ENCODE measurements around the gene KIAA1614.

DNA sequence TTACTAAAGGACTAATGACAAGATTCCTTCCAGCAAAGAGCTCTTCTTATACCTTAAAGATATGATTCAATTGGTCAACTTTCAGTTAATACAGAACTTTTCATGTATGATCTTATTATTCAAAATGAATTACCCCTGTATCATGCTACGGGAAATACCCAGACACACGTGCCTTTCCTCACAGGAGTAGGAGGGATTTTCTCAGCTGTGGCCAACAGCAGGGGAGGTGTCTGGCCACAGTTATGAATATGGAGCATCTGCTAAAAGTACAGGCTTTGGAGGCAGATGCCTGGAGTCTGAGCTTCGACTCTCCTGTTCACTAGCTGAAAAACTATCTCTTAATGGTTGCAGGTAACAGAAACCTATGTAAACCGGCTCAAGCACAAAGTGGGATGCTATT lies 53.6 kb downstream of the KIAA1614 start:
- TF ChIP-seq EZH2phosphoT487 (IDR thresholded peaks at IDR 0.05; ENCODE audit: low read length) (no peak), EZH2 (optimal IDR thresholded peaks at IDR 0.05; ENCODE audit: low read depth, low read length) (no peak)
- TF ChIP-seq, protein P1, sequence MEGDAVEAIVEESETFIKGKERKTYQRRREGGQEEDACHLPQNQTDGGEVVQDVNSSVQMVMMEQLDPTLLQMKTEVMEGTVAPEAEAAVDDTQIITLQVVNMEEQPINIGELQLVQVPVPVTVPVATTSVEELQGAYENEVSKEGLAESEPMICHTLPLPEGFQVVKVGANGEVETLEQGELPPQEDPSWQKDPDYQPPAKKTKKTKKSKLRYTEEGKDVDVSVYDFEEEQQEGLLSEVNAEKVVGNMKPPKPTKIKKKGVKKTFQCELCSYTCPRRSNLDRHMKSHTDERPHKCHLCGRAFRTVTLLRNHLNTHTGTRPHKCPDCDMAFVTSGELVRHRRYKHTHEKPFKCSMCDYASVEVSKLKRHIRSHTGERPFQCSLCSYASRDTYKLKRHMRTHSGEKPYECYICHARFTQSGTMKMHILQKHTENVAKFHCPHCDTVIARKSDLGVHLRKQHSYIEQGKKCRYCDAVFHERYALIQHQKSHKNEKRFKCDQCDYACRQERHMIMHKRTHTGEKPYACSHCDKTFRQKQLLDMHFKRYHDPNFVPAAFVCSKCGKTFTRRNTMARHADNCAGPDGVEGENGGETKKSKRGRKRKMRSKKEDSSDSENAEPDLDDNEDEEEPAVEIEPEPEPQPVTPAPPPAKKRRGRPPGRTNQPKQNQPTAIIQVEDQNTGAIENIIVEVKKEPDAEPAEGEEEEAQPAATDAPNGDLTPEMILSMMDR (IDR thresholded peaks at IDR 0.05; ENCODE audit: low read length) = no peak

Data from MM.1S (cell line).